Activated gamma-delta T cell treated with anti-CD3 and anti-CD28 coated beads, Interleukin-2, amount 50 U/mL, for 16 hours (primary cell): ENCODE results near the gene GAP43.
"Not testable (repeated sequence)": the region's sequence is repeated elsewhere in the genome, so short reads cannot be mapped to it uniquely, and the experiment has no call there.

ENCODE experiments used
- DNase-seq: peaks from one replicate; pipeline ENCODE4 v3.0.0-alpha.2; 2020; ENCODE audit warnings: low read depth

GAP43 gene

DNA sequence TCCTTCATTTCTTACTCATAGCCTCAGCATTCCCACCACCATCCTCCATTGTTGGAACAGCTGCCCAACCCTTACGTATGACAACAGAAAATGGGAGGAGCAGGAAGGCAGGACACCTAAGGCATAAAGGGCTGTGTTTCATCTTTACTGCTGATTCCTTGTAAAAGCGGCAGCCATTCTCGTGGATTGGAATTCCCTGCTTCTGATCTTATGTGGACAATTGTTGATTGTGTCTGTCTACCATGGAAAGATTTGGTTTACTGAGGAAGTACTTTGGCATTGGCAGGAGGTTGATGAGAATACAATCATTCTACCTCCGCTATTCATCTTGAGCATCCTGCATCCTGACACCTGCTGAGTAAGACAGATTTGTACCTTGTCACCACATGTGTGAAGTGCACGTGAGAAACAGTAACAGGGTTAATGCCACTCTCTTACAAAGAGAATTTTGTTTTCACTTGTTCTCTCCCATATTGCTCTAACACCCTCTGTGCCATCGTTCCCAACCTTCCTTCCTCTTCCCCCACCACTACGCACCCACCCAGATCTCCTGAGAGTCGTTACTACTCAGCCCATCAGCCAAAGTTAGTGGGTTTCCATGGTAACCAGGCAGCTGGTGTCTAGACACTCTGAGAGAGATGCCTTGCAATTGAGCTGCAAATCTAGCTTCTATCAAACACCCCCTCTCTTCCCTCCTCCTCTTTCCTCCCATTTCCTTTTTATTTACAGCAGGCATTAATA, 75.7 kb downstream of the GAP43 start:
- DNase-seq, result no peak

DNA sequence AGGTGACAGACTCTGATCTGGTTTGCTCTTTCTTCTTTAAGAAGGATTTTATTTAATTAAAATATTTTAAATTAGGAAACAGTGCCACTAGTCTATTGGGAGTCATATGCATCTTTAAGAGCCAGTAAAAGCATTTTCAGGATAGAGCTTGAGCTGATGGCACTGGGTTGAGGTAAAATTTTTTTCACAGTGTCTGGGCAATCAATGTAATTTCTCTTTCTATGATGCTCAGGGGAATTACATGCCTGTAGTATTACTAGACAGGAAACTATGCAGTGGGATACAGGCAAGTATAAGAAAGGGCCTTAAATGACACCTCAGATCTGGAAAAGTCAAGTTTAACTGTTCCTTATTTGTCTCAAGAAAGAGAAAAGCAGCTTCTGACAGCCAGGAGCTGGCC, 76.4 kb downstream of the GAP43 start:
- DNase-seq, result no peak

DNA sequence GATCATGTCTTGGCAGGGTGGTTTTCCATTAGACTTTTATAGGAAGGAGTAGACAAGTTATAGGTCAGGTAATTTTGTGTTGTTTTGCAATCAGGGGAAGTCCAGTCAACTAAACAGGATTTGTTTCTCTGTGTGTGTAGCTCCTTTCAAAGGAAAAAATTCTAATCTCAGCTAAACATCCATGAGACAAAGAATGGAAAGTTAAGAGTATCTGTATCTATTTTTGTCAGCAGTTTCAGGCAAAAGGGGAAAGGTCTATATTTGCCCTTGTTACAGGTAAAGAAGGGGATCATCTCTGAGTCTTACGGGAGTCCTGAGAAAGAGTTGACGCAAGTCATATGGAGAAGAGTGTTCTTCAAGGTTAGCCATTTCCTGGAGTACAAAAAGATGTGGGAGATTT, 79.3 kb downstream of the GAP43 start:
- no peak for DNase-seq

DNA sequence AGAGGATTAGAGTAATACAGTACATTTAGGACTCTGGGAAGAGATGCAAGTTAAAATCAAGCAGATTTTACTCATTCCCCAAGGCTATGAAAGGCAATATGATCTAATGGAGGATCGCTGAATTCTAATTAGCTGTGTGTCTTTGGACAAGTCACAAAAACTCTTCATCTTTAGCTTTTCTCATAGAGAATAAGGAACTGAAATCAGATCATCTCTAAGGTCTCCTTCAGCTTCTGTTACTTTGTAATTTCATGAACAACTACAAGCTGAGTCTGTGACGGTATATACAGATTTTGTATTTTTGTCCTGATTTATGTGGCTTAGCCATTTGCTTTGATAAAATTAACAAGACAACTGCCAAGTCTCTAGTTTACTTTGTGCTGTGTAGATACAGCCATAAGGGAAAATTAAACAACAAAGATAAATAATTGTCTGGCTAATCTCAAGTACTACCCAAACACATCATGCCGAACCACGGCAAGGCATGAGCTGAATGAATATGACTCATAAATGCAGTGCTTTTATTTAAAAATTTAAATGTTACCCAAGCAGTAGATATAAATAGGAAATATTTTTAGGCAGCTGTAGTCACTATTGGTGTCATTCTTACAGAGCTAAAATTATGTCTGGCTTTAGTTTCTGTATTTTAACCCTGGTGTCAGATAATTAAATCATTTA, 81.5 kb downstream of the GAP43 start:
- DNase-seq, result no peak

DNA sequence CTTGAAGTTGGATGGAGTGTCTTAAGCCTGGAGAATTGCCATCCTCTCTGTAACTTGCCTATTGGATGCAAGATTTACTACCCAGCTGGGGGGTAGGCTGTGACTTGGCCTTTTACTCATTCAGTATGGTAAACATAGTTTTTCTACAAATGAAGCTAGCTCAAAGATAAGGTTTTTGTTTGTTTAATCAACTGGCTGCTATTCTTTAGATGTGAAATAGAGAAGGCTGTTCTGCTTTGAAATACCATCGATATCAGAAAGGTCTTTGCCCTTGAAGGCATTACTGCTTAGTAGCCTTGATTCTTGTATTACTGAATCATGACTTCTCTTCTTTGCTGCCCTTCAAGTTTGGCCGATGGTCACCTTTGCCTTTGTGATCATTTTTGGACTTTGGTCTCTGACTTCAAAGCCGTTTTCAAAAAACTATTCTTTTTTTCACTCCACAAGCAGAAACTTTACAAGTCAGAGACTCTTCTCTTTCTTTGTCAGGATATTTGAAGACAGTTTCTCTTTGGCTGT, 83.1 kb downstream of the GAP43 start:
- DNase-seq, result no peak

DNA sequence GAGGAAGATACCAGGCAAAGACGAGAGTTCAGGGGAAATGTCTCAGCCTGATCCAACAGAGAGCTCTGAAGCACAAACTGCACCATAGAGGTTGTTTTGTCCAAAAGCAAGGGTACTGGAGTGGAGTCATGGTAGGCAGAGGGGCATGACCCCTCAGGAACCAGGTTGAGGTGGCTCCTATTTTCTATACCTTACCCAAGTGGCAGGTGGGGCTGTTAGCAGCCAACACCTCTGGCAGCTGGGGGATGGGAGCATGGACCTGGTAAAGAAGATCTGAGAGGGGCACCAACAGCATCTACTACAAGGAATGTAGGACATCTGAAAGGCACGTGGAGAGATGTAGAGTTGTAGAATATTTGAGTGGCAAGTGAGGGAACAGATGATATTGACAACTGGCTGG, 85.2 kb downstream of the GAP43 start:
- DNase-seq, result no peak

DNA sequence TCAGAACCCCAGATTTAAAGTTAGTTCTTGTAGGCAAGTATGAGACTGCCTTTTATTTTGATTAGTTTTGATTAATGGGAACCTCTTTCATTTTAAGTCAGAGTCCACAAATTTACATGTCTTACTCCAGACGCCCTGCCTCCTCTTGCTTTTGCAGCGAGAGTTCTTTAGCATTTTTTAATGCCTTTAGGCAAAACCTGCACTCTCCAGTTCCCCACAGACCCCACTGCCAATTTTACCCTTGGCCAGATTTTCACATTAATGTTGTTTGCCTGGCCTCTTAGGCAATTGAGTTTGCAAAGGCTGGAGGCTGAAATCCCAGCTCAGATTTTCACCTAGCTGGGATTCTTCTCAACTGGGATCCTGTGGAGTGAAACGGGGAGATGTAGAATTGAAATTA, 85.8 kb downstream of the GAP43 start:
- DNase-seq, result no peak

DNA sequence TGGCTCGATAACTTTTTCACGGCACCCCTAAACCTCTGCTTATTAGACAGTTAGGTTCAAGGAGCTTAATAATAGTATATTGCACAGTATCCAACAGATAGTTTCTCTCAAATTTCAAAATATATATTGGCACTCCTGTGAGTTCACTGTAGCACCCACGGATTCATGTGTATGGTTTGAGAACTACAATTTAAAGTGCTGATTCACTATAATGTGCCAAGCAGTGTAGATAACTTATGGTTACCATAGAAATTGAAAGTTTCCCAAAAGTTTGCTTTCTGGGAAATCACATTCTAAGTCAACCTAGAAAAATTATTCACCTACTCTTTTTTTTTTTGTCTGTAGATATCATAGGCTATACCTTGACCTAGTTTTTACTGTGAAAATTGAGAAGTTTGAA, 86.6 kb downstream of the GAP43 start:
- DNase-seq, result no peak

DNA sequence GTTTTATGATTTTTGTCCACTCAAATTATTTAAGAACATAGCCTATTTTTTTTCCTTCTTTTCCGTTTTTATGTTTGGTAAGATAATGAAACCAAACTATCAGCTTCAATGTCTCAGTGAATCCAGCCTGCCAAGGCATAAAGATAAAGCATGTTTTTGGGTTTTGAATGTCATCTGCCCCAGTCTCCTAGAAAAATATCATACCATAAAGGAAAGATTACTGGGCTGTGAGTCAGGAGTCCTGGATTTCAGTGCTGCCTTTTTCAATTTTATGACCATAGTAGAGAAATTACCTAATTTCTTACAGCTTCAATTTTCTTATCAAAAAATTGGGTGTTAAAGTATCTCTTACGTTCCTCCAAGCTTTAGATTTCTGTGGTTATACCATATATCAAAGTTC, 87.5 kb downstream of the GAP43 start:
- no peak for DNase-seq

DNA sequence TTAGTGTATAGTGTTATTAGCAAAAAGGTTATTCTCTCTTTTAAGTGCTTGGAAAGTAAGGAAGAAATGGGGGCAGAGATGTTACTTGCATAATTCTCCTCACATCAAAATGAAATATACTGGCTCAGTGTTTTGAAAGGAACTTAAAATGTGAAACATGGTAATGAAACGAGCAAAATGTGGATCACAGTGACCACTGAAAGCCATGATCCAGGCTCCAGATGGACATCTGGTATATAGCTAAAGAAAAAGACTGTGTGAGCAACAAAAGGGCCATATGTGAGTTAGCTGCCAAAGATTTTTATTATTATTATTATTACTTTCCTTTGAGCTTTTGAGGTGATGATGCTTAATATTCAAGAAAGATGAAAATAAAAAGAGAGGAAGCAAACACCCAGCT, 89.6 kb downstream of the GAP43 start:
- no peak for DNase-seq

DNA sequence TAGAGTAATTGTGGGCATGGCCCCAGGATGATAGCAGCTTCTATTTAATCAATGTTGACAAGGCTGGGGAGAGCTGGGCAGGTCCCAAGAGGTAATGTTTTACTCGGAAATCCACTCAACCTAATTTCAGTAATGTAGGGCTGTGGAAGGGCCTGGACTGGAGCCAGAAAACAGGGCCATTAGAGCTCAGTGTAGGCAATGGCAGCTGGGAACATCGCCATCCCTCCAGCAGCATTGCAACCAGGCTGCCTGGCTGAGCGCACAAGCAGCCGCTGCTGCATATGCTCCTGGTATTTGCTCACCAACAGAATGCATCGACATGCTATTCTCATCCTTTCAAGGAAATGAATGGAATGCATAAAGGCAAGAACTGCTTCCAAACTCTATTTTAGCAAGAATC, 90.0 kb downstream of the GAP43 start:
- DNase-seq, result no peak

DNA sequence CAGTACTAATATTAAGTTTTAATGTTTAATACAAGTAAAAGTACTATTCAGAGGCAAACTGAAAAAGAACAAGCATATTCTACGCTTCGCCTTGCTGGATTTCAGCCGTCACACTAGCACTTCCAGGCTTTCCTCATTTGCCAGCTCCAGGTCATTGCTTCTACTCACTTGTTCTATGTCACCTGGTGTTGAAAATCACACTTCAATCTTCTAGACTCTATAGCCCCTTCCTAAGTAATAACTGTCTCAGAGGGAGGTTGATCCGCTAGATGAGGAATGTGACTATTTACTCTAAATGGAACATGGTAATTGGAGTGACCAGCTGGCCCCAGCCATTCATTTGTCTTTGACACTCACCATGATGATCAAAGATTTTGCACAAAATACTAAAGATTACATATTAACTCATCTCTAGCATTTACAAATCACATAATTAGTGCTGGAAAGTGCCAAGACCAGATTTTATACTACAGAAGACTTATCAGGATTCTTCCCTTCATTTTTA, 92.0 kb downstream of the GAP43 start:
- no peak for DNase-seq

DNA sequence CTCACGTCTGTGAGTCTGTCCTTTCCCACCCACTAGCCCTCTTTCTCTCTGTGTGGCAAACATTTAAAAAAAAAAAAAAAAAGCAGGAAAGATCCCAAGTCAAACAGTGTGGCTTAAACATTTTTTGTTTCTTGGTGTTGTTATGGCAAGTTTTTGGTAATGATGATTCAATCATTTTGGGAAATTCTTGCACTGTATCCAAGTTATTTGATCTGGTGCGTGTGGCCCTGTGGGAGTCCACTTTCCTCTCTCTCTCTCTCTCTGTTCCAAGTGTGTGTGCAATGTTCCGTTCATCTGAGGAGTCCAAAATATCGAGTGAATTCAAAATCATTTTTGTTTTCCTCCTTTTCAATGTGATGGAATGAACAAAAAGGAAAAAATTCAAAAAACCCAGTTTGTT, 97.7 kb downstream of the GAP43 start:
- DNase-seq, result no peak

DNA sequence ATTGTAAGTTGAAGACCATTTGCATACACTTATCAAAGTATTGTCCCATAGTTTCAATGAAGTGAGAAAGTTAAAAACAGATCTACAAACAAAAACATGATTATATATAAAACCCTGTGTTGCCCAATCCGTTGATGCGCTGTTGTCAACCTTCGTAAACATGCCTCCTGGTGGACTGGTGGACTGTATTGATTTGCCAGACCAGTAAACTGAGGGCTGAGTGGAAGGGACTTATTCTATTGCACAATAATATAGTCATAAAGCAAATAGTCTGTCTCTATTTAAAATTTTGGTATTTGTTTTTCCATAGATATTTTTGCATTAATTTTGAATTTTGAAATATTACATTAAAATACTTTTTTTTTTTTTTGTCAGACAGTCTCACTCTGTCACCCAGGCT, 102.5 kb downstream of the GAP43 start:
- DNase-seq, result no peak

DNA sequence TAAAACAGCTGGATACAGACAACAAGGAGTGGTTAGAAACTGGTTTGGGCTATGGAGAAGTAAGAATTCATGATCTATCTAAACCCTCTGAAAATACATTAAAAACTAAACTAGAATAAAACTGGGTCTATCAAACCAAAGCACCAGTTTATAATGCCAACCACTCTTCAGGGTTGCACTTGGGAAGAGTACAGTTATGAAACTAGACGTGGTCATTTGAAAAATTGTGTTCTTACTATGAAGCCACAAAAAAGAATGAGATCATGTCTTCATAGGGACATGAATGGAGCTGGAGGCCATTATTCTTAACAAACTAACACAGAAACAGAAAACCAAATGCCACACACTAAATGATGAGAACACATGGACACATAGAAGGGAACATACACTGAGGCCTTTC, 103.8 kb downstream of the GAP43 start:
- DNase-seq, result no peak

DNA sequence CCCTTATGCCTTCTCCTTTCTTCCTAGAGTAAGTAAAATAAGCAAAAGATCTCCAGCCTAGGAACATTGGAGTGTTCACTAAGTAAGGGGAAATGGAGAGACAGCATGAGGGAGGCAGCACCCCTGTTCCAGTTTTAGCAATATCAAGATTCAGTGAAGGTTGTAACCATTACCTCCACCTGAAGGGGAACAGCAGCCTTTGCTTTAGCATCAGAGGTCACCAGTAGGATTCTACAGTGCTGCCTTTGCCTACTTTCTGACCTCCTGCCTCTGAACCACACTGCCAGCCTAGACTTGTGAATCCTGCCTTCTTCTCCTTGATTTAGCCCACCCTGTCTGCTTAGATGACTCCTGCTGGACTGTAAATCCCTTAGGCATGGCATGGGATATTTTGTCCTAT, 104.7 kb downstream of the GAP43 start:
- no peak for DNase-seq

DNA sequence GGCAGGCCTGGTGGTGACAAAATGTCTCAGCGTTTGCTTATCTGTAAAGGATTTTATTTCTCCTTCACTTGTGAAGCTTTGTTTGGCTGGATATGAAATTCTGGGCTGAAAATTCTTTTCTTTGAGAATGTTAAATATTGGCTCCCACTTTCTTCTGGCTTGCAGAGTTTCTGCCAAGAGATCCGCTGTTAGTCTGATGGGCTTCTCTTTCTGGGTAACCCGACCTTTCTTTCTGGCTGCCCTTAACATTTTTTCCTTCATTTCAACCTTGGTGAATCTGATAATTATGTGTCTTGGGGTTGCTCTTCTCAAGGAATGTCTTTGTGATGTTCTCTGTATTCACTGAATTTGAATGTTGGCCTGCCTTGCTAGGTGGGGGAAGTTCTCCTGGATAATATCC, 113.0 kb downstream of the GAP43 start:
- DNase-seq, result not testable (repeated sequence)

DNA sequence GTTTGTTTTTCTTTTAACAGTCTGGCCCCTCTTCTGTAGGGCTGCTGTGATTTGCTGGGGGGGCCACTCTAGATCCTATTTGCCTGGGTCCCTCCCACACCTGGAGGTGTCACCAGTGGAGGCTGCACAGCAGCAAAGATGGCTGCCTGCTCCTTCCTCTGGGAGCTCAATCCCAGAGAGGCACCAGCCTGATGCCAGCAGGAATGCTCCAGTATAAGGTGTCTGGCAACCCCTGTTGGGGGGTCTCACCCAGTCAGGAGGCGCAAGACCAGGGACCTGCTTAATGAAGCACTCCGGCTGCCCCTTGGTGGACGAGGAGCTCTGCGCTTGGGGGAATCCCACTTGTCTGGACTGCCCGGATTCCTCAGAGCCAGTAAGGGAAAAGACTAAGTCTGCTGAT, 118.3 kb downstream of the GAP43 start:
- no peak for DNase-seq

DNA sequence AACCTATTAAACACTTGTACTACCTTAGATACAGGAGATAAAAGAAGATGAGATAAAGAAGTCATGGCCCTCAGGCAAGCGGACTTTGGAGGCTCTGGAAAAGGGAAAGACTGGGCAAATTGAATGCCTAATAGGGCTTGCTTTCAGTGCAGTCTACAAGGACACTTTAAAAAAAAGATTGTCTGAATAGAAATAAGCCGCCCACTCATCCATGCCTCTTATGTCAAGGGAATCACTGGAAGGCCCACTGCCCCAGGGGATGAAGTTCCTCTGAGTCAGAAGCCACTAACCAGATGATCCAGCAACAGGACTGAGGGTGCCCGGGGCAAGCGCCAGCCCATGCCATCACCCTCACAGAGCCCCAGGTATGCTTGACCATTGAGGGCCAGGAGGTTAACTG, 121.2 kb downstream of the GAP43 start:
- DNase-seq, result not testable (repeated sequence)

DNA sequence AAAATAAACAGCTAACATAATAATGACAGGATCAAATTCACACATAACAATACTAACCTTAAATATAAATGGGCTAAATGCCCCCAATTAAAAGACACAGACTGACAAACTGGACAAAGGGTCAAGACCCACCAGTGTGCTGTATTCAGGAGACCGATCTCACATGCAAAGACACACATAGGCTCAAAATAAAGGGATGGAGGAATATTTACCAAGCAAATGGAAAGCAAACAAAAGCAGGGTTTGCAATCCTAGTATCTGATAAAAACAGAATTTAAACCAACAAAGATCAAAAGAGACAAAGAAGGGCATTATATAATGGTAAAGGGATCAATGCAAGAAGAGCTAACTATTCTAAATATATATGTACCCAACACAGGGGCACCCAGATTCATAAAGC, 129.7 kb downstream of the GAP43 start:
- DNase-seq, result not testable (repeated sequence)

DNA sequence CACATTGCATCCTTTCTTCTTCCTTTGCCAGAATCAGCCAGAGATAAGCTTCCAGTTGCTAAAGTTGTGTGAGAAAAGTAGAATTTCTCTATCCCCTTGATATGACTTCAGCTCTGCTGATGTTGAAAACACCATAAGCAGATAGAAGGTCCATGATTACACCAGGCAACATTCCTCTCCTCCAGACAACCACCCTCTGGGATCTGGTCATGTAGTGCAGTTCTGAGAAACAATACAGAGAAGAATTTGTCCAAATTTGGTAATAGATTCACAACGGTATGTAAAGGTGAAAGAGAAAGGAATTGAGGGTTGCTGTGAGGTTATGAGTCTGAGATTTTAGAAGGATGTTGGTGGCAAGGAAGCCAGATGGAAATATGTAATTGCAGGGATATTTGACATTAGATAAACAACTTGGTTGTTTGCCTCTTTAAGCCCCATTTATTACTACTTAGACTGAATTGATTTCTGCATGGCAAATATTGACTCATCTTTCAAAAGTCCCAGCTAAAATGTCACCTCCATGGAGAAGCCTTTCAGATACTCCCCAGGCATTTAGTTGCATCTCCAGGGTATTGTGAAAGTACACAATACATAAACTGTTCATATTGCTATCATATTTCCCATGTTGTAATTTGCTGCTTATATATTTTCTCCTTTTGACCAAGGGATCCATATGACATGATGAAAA, 134.9 kb downstream of the GAP43 start:
- DNase-seq, result no peak

DNA sequence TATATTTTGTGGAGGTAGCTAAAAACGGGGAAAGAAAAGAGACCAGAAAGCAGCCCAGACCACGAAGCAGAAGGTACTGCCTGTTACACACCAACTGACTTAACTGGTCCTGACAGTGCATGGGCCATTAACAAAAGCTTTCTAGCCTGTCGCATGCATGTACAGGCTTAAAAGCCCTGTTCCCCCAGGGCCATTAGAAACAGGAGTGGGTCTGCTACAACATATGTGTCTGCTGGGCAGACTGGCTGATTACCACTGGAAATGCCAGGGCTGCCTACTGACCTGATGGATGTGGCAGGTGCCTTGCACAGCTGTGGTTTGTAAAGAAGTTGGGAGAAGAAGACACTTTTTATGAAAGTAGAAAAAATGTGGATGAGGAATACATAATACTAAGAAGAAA, 137.4 kb downstream of the GAP43 start:
- no peak for DNase-seq

DNA sequence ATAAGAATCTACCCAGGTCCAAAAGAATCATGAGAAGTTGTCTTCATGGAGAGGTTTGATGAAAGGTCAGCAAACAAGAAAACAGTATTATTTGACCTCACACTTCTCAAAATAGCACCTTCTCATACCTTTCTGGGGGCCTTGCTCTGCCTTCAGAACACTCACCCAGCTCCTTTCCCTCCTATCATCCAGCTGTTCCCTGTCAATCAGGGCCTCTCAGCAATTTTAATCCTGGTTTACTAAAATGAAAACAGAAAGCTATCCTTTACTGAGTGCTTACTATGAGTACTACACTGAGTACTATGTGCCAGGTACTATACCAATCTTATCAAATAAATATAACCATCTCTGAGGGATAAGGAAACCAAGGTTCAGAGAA, 138.6 kb downstream of the GAP43 start:
- no peak for DNase-seq
